RWPE1 (cell line): ENCODE measurements around the gene ADGRG6.

Experiments used
- CTCF ChIA-PET: fragments of 350-600 bp; sonication (Branson Sonifier 250); formaldehyde crosslinking; extraction: SDS; loops from one replicate; lab custom pipeline; 2021; lab: Yijun Ruan, JAX
- POLR2A ChIA-PET: fragments of 400-600 bp; formaldehyde crosslinking; extraction: SDS; loops from one replicate; lab custom pipeline; 2020; ENCODE audit warnings: antibody characterized with exemption; ENCODE audit not compliant: low non-redundant PET; lab: Yijun Ruan, JAX
- DNase-seq: peaks from one replicate; pipeline ENCODE4 v3.0.0; 2012; ENCODE audit warnings: low spot score
- H3K27ac ChIP-seq: fragments of 450-650 bp; 2 replicates; pipeline ENCODE4 v1.5.1; 2017
- CTCF ChIP-seq: fragments of 450-650 bp; conservative IDR thresholded peaks from 2 replicates; pipeline ENCODE4 v1.5.1; 2017; ENCODE audit warnings: low read depth, mild to moderate bottlenecking

Gene ADGRG6

GRCh38 chr6:142328070-142328469, 26.3 kb downstream of the ADGRG6 start:
- CTCF ChIA-PET: interaction anchor here (0.6 kb wide), 2 partner anchors 42 to 841 kb away, joined by 3 to 7 read pairs; no protein-coding TSS in a partner anchor
- TF ChIP-seq CTCF: no peak
- no peak for DNase-seq
- POLR2A ChIA-PET: no interaction called here
- no peak overlapping the region for H3K27ac ChIP-seq

GRCh38 chr6:142329486-142330113, 27.8 kb downstream of the ADGRG6 start:
- CTCF ChIA-PET: no interaction called here

GRCh38 chr6:142331075-142331551, 29.3 kb downstream of the ADGRG6 start:
- ChIA-PET CTCF (interaction anchor here (0.7 kb wide), 1 partner anchor 160 kb away, joined by 3 read pairs; no protein-coding TSS in a partner anchor), POLR2A (no interaction called here)
- no peak overlapping the region for H3K27ac ChIP-seq

More at GRCh38 chr6:142329486-142330113, 27.8 kb downstream of the ADGRG6 start:
- H3K27ac ChIP-seq: no peak overlapping the region
- DNase-seq: no peak
- no peak for TF ChIP-seq CTCF
- POLR2A ChIA-PET: no interaction called here

GRCh38 chr6:142331601-142332000, 29.8 kb downstream of the ADGRG6 start:
- no peak overlapping the region for H3K27ac ChIP-seq
- DNase-seq: no peak
- POLR2A ChIA-PET: no interaction called here
- TF ChIP-seq CTCF: no peak
- CTCF ChIA-PET: no interaction called here

More at GRCh38 chr6:142331075-142331551, 29.3 kb downstream of the ADGRG6 start:
- TF ChIP-seq CTCF: no peak
- DNase-seq: no peak

GRCh38 chr6:142332393-142333098, 30.7 kb downstream of the ADGRG6 start:
- no peak for TF ChIP-seq CTCF
- H3K27ac ChIP-seq: no peak overlapping the region
- POLR2A ChIA-PET: interaction anchor here (0.5 kb wide), 1 partner anchor 17 kb away, joined by 3 read pairs; no protein-coding TSS in a partner anchor
- DNase-seq: no peak
- CTCF ChIA-PET: no interaction called here

- no peak for TF ChIP-seq CTCF
- DNase-seq: no peak
- CTCF ChIA-PET: interaction anchor here (0.5 to 0.6 kb wide), 2 partner anchors 40 to 1682 kb away, joined by 3 to 5 read pairs; no protein-coding TSS in a partner anchor
- POLR2A ChIA-PET: interaction anchor here (0.5 kb wide), 1 partner anchor 16 kb away, joined by 3 read pairs; no protein-coding TSS in a partner anchor
- H3K27ac ChIP-seq: no peak overlapping the region
Observed at GRCh38 chr6:142333431-142333830, 31.6 kb downstream of the ADGRG6 start.
